H1 (cell line): Measurements from ENCODE around the gene NDST4. TPM values are rescaled to one million over a fixed set of nuclear protein-coding genes. Genes with fewer than 3 reads are reported as not detected.

Experiments
- CBX5 ChIP-seq: fragments of 300-800, 300-1000 bp; sonication (generic); IDR thresholded peaks from 2 replicates; pipeline ENCODE4 v1.7.1; 2016; ENCODE audit warnings: antibody characterized with exemption, low read length, low read depth
- CREB1 ChIP-seq: IDR thresholded peaks from 2 replicates; pipeline ENCODE4 v1.6.1; 2012; ENCODE audit warnings: inconsistent platforms
- USF2 ChIP-seq: IDR thresholded peaks from 2 replicates; pipeline ENCODE4 v1.6.1; 2011; ENCODE audit warnings: low read length, improper control_type of control experiment
- polyA plus RNA-seq, 7 experiments: library from polyadenylated mRNA; depleted of rRNA in 3 of 7; stranded (reverse) in 5 of 7; unstranded in 2 of 7; fragments of >200 nt in 5 of 7; fragments of 200-250 nt in 2 of 7; gene quantifications; 1 replicate in 5 of 7; 2 replicates in 1 of 7; 4 replicates in 1 of 7; pipeline versions ENCODE4 v1.2.1 to v1.2.3, GENCODE V29; 2011 to 2013; ENCODE audit warnings: missing spikeins in 2 of 7, mixed read lengths in 2 of 7
- total RNA-seq: library from RNA; stranded (reverse); fragmentation: NEBNext Ultra II Directional; extraction: Animal tissue kit (Norgen Biotek cat#: 25700); gene quantifications from 2 replicates; pipeline ENCODE4 v1.2.1, GENCODE V29; 2021
- TF ChIP-seq, protein P1 (sequence below): IDR thresholded peaks from 2 replicates; pipeline ENCODE4 v1.6.1; 2011; ENCODE audit warnings: low read depth, mild to moderate bottlenecking, low read length; ENCODE audit not compliant: insufficient read depth

Gene NDST4
- total and polyA plus RNA-seq, 2 of the 8 experiments (the other 6 are each of a cell fraction or from before 2014, with no cell fraction given): 0.02 TPM; not detected in 1

DNA sequence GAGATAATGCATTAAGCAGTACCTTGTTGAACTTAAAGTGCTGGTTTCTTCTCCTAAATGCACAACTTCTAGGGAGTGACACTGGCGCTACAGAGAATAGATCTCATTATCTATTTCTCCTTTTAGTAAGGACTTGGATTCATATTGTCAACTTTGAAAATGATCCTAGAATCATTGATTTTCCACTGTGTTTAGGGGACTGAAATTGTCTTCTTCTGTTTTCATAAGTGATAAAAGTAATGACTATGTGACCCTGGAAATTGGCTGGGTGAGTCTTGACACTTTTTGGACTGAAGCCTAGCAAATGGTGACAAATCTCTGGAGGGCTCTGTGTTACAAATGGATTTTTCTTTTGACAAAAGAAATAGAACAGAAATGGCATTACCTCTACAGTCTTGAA lies 167.8 kb downstream of the NDST4 start (continued):
- TF ChIP-seq, protein P1, sequence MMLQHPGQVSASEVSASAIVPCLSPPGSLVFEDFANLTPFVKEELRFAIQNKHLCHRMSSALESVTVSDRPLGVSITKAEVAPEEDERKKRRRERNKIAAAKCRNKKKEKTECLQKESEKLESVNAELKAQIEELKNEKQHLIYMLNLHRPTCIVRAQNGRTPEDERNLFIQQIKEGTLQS: no peak
- TF ChIP-seq USF2: no peak
- TF ChIP-seq CREB1: no peak
- no peak for TF ChIP-seq CBX5
- TF ChIP-seq, all 59 proteins: peak for 0
